Retinal pigment epithelial cell (primary cell): ENCODE measurements around the gene TPRX1.
"Not testable (repeated sequence)": the region's sequence is repeated elsewhere in the genome, so short reads cannot be mapped to it uniquely, and the experiment has no call there.

Experiments
- DNase-seq: peaks from one replicate; pipeline ENCODE4 v3.0.0-alpha.2; 2010; ENCODE audit warnings: low read depth
- H3K4me3 ChIP-seq: 2 replicates; pipeline ENCODE4 v1.5.1; 2011; ENCODE audit warnings: mild to moderate bottlenecking, low read length, control low read depth, moderate library complexity
- CTCF ChIP-seq: conservative IDR thresholded peaks from 2 replicates; pipeline ENCODE4 v1.5.1; 2011; ENCODE audit warnings: low read depth, low read length, control low read depth, inconsistent platforms

Gene TPRX1

DNA sequence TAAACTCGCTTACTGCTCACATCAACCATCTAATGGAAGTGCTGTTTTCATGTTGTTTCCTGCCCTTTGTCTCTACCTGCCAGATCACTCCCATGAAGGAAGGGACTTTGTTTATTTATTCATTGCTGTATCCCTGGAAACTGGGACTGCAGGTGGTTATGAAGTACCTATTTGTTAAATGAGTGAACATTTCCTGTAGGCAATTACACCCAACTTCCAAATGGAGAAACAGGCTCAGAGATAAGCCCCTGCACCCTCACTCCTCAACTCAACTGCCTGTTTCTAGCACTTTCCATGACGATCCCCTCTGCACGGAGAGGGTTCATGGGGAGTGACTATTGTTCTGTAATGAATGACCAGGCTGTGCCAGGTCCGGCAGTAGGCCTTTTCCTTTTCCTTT is 27.8 kb downstream of the TPRX1 start:
- H3K4me3 ChIP-seq: no peak overlapping the region
- DNase-seq: no peak
- TF ChIP-seq CTCF: no peak

DNA sequence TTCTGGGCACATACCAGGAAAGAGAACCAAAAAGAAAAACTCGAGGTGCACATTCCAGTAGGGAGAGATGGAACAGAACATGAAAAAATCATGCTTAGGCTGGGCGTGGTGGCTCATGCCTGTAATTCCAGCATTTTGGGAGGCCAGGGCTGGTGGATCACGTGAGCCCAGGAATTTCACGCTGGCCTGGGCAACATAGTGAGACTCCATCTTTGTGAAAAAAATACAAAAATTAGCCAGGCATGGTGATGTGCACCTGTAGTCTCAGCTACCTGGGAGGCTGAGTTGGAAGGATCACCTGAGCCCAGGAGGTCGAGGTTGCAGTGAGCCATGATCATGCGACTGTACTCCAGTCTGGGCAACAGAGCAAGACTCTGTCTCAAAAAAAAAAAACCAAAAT is 33.1 kb downstream of the TPRX1 start:
- not testable (repeated sequence) for H3K4me3 ChIP-seq, DNase-seq

DNA sequence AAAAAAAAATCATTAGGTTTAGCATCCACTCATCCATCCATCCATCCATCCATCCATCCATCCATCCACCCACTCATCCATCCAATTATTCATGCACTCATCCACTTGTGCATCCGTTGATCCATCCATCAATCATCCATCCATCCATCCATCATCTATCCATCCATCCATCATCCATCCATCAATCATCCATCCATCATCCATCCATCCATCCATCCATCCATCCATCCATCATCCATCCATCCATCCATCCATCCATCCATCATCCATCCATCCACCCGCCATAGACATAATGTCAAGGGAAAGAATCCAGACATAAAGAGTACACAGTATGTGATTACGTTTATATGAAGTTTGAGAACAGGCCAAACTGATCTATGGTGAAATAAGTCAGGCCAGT is 34.8 kb downstream of the TPRX1 start:
- no peak overlapping the region for H3K4me3 ChIP-seq
- TF ChIP-seq CTCF: no peak
- DNase-seq: no peak

GRCh38 chr19:47768604-47769003 is 35.7 kb downstream of the TPRX1 start:
- no peak for DNase-seq
- H3K4me3 ChIP-seq: no peak overlapping the region
- TF ChIP-seq CTCF: peak; percentile 16

DNA sequence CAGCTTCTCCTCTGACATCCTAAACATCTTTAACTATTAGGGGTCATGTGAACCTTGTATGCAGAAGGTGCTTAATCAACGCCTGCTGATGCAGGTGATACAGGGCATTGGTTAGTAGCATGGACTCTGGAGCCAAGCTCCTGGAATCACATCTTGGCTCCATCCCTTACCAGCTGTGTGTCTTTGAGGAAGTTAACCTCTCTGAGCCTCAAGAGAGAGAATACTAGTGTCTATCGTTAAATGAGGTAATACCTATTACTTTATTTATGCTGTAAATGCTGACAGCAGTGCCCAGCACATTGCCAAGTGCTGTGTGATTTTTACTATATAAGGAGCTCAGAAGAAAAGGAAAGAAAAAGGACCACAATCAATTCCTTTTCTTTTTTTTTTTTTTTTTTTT is 37.0 kb downstream of the TPRX1 start:
- no peak for DNase-seq
- no peak overlapping the region for H3K4me3 ChIP-seq
- TF ChIP-seq CTCF: no peak

GRCh38 chr19:47766670-47767069 is 37.7 kb downstream of the TPRX1 start:
- no peak for TF ChIP-seq CTCF
- H3K4me3 ChIP-seq: no peak overlapping the region
- no peak for DNase-seq

GRCh38 chr19:47766359-47766620 is 38.1 kb downstream of the TPRX1 start:
- TF ChIP-seq CTCF: no peak
- no peak for DNase-seq
- no peak overlapping the region for H3K4me3 ChIP-seq
